Activated T-cell treated with anti-CD3 and anti-CD28 coated beads for 48 hours (primary cell): ENCODE data around the gene HIF3A.
"Not testable (repeated sequence)": the region's sequence is repeated elsewhere in the genome, so short reads cannot be mapped to it uniquely, and the experiment has no call there.

Source experiments
- DNase-seq: peaks from one replicate; pipeline ENCODE4 v3.0.0-alpha.2; 2020; ENCODE audit warnings: low read depth

The HIF3A gene

DNA sequence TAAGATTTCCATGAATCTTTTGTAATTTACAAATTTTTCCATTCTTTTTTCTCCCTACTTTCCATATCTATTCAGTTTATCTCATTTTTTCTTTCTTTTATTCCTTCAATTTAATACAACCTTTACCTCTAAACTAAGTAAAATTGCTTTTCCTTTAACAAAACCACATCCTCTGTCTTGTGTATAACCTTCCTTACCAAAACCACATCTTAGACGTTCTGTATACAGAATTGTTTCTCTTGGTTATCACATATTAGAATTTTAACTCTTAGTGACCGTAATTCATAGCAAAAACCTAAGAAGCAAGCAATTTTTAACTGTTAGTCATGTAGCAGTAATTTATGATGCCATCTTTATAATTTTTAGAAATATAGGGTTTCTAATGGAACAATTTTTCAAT, 65.1 kb downstream of the HIF3A start:
- no peak for DNase-seq

DNA sequence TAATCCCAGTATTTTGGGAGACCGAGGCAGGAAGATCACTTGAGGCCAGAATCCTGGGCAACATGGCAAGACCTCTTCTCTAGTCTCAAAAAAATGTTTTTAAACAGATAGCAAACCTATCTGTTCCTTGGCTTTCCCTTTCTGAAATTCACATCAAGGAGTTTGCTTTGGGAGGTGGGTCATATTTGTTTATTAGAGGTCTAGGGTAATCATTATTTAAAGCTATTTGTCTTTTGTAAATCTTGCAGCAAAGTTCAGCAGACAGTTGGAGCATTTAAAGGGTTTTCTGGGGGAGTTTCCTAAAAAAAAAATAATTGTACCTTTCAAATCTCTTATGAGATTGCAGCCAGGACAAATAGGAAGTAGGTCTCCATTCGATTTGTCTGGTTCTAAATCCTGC, 67.5 kb downstream of the HIF3A start:
- DNase-seq: no peak

GRCh38 chr19:46365561-46365960, 68.7 kb downstream of the HIF3A start:
- no peak for DNase-seq

- no peak for DNase-seq
These were observed 69.9 kb downstream of the HIF3A start for GRCh38 chr19:46366620-46367292.

DNA sequence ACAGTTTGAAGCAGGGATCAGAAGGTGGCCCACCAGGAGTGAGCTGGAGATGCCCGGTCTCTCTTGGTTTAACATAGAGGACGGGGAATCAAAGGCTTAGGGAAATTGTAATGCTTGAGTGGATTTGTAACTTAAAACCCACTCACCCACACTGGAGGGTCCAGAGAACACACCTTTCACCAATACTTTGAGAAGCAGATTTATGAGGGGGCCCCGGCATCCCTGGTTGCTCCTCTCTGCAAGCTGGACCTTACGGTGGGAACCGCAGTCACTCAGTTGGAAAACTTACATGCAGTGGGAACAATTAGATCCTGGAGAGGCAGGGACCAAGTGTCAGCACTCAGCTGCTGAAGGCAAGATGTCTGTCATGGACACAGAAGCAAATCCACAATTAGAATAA, 70.6 kb downstream of the HIF3A start:
- DNase-seq: no peak

GRCh38 chr19:46368116-46368515, 71.3 kb downstream of the HIF3A start:
- no peak for DNase-seq

DNA sequence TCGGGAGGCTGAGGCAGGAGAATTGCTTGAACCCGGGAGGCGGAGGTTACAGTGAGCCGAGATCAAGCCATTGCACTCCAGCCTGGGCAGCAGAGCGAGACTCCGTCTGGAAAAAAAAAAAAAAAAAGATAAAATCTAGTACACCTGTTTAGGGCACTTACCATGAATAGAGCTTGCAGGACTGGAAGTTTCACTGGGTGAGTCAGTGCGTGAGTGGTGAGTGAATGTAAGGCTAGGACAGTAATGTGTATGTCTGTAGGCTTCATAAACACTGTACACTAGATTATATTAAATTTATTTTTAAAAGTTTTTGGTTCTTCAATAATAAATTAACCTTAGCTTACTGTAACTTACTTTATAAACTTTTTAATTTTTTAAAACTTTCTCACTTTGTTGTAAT, 73.0 kb downstream of the HIF3A start:
- DNase-seq: no peak

DNA sequence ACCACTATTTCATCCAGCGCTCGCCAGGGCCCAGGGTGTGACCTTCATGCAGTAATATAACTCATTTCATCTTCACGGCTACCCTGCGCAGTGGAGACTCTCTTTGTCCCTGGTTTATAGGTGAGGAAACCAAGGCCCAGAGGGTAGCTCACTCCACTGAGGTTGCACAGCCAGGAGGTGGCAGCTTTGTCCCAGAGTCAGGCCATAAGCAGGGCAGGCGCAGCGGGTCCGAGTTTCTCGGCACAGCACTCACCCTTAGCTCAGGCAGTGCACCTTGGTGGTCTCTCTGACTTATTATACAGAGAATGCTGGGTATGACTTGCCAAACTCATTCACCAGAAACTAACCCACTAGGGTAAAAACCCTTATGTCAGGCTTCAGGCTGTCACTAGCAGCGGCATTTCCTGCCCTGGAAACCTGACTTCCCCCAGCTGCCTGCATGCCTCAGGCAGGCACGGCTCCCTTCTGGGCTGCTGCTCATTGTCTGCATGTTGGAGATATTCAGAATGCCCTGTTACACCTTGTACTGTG, 74.6 kb downstream of the HIF3A start:
- no peak for DNase-seq

GRCh38 chr19:46372901-46373490, 76.2 kb downstream of the HIF3A start:
- no peak for DNase-seq

- DNase-seq: no peak
These were observed 76.9 kb downstream of the HIF3A start for GRCh38 chr19:46373491-46374359.

DNA sequence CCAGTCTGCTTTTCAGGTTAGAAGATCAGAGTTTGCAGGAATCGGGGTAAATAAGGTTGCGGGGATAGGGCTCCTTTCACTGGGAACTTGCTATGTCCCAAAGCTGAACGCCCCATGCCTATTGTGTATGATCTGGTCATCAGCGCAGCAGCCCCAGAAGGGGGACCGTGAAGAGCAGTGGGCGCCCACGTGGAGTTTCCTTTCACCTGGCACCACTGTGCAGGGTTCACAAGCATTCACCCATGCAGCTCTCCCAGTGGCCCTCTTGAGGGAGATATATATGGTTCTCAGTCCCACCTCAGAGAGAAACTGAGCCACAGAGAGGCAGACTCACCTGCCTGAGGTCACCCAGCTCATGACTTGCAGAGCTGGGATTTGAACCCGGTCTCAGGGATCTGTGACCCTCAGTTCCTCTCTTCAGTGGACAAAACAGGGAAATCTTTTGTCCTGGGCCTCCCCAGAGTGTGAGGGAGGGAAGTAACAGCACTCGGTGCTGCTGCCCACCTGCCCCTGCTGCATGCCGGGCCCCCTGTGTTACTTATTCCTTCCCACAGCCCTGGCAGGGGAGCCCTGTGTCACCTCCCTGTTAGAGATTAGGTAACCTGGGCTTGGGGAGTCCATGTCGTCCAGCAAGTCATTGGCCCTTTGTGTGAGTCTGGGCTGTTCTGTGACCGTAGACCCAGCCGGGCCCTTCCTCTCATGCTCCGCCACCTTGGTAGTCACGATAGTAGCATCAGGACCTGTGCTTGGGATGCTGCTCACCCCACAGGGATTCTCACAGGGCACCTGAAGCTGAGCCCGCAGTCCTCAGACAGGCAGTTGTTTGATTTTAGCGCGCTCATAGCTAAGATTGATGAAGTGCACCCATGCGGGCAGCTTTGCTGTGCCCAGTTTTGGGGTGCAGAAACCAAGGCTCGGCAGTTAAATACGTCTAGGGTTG, 78.0 kb downstream of the HIF3A start:
- no peak for DNase-seq

GRCh38 chr19:46375476-46376067, 78.7 kb downstream of the HIF3A start:
- DNase-seq: not testable (repeated sequence)

DNA sequence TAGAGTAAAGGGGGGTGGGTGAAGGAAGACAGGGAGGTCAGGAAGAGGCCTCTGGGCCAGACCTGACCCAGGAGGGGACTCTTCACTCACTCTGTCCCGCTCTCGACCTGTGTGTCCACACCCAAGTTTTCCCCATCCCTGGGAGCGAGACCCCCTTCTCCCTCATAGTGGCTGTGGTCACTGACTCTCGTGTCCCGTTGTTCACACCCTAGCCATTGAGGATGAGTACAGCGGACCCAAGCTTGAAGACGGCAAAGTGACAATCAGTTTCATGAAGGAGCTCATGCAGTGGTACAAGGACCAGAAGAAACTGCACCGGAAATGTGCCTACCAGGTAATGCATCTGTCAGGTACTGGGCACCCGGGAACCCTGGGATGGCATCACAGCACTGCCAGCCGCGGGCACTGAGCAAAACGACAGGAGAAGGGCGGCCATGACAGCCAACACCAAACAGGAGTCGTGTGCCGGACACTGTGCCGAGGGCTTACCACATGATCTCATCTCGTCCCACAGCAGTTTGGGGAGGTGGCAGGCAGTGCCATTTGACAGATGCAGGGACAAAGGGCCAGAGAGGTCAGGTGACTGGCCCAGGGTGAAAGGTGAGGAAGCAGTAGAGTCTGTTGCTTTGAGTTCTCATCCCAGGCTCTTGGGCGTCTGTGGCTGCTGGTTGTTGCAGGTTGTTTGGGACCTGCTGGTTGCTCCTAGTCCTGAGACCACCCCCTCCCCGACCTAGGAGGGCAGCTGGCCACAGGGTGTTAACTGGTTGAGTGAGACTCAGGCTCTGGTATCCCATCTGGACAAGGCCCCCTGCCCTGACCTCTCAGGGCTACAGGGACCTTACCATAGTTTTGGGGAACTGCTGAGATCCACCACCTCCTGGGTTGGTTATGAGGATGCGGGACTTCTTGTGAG, 79.7 kb downstream of the HIF3A start:
- no peak for DNase-seq

DNA sequence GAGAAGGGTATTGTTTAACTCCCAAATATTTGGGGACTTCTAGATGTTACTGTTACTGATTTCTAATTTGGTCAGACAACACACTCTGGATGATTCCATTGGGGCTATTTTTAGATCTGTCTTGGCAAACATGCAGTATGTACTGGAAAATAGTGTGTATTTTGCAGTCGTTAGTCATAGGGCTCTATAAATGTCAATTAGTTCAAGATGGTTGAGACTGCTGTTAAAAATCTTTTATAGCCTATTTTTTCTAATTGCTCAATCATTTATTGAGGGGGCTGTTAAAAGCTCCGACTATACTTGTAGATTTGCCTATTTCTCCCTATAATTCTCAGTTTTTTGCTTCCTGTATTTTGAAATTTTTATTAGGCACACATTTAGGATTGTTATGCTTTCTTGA, 81.4 kb downstream of the HIF3A start:
- DNase-seq: no peak

DNA sequence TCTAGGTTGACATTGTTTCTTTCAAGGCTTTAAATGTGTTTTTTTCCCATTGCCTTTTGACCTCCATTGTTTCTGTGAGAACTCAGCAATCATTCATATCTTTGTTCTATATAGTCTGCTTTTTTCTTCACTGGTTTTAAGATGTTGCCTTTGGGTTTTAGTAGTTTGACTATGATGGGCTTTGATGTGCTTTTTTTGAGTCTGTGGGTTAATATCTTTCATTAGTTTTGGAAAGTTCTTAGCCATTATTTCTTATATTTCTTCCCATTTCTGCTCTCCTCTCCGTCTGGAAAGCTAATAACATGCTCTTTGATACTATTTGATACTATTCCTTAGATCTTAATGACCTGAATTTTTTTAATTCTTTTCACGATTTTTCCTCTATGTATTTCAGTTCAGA, 83.8 kb downstream of the HIF3A start:
- DNase-seq: no peak

DNA sequence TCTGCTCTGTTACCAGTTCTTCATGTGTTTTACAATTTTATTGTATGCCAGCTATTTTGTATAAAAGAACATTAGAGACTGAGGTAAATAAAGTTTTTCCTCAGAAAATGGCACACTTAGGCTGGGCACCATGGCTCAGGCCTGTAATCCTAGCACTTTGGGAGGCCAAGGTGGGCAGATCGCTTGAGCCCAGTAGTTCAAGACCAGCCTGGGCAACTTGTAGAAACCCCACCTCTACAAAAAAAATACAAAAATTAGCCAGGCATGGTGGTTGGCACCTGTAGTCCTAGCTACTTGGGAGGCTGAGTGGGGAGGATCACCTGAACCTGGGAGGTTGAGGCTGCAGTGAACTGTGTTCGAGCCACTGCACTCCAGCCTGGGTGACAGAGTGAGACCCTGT, 84.5 kb downstream of the HIF3A start:
- no peak for DNase-seq

DNA sequence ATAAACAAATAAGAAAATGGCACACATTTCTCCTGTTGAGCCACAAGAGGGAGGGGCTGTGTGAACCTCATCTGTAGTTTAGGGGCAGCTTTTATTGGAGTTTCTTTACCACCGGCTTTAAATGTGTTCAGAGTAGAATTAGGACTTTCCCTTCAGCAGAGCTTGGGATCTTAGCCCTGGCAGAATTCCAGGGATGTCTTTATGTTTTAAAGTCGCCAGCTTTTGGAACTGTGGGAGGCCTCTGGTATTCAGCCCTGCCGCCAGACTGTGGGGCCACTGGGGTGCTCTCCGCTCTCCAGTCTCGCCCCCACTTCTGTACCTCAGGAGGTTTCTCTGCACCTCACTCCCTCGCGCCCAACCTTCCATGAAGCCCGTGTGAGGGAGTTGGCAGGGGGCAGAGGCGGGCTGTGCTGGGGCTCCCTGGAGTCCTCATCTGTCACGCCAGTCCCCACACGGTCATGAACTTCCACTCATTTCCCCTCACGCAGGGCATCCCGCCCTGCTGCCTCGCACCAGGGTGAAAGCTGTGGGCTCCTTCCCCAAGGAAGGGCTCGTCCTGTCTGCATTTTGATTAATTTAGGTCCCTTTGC, 85.0 kb downstream of the HIF3A start:
- DNase-seq: no peak

GRCh38 chr19:46383171-46383815, 86.5 kb downstream of the HIF3A start:
- DNase-seq: no peak

GRCh38 chr19:46383846-46384245, 87.0 kb downstream of the HIF3A start:
- no peak for DNase-seq
